ENCODE measurements around the gene METAP1. TPM values are rescaled to one million over a fixed set of nuclear protein-coding genes. Genes with fewer than 3 reads are reported as not detected.

The METAP1 gene
- total and polyA plus RNA-seq, 2 donors (not counting 1 experiment from before 2014, with no cell fraction given): 20.4 to 40.0 TPM

DNA sequence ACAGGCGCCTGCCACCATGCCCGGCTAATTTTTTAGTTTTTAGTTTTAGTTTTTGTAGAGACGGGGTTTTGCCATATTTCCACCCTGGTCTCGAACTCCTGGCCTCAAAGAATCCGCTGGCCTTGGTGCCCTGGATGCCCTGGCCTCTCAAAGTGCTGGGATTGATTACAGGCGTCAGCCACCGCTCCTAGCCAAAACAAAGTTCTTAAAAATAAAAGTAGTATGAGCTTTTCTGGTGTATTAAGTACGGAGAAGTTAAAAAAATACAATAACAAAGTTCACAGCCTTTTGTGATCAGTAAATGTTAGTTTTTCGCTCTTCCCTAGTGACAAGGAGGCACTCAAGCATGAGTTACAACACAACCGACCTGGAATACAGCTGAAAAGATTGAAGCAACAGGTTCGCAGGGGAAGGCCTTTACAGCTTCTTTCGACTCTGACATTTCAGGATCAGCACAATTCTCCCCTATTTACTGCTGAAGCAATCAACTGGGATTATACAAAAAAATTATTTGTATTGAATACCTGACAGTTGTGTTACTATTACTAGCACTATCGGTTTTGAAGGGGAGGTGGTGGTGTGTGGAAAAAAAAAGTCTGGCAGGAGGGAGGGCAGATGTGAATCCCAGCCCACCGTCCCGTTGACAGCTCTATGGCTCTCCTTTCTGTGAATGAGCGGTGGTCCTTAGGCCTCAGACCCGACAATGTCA, 893 bp upstream of the METAP1 start:
- no peaks in the 10 kb centered on the region for H3K27me3 ChIP-seq (replicated peaks in 1 of 4; ENCODE audit: control extremely low read depth in 1 of 4, control insufficient read depth in 3 of 4, insufficient read depth in 4 of 4, low read length in 3 of 4)
- intact Hi-C loops (cut with micrococcal nuclease): loop anchor here (1.0 to 5.0 kb wide), 13 partner anchors 43 to 953 kb away; partner anchors contain the start of genes ADH5, DAPP1, DNAJB14 and LAMTOR3
- H3K9me3 Mint-ChIP-seq (ENCODE audit: insufficient read depth): no peaks in the 10 kb centered on the region
- peaks cover 27% of the 10 kb centered on the region for H3K4me1 Mint-ChIP-seq
- H2AFZ ChIP-seq (ENCODE audit: insufficient read depth, low read depth, low read length, poor library complexity, severe bottlenecking): peak overlapping the region; percentile 90
- peak overlapping the region; percentile 86 to 89 for H3K27ac ChIP-seq (ENCODE audit: low read length in 2 of 2)
- peaks cover 4% of the 10 kb centered on the region for H3K27me3 Mint-ChIP-seq
- 38% methylated on average over 8 of the region's 17 CpGs for WGBS (ENCODE audit: insufficient coverage)
- H4K20me1 ChIP-seq (ENCODE audit: control insufficient read depth, insufficient read depth, low read length, poor library complexity, severe bottlenecking): peaks cover 13% of the 10 kb centered on the region
- H3K4me2 ChIP-seq (replicated peaks; ENCODE audit: low read depth, low read length, poor library complexity, severe bottlenecking): peak overlapping the region; percentile 93
- H3K9ac ChIP-seq (ENCODE audit: low read length): peak overlapping the region; percentile 67
- peak overlapping the region; percentile 98 for H3K27ac Mint-ChIP-seq
- ATAC-seq (ENCODE audit: low read depth): no peak
- H3K4me3 Mint-ChIP-seq: peak overlapping the region; percentile 92
- peaks cover 40% of the 10 kb centered on the region for H3K79me2 ChIP-seq (ENCODE audit: control insufficient read depth, insufficient read depth, low read length)
- peak overlapping the region; percentile 43 to 70 (median 55) for H3K4me3 ChIP-seq (ENCODE audit: control extremely low read depth in 1 of 5, extremely low read depth in 1 of 5, insufficient read depth in 1 of 5, low read depth in 2 of 5, low read length in 4 of 5)
- DNase-seq: peak; percentile 8
- no peak for TF ChIP-seq EZH2 (IDR thresholded peaks at IDR 0.05; ENCODE audit: borderline replicate concordance, insufficient read depth, low read depth, low read length, poor library complexity, severe bottlenecking)
- TF ChIP-seq, protein P1, sequence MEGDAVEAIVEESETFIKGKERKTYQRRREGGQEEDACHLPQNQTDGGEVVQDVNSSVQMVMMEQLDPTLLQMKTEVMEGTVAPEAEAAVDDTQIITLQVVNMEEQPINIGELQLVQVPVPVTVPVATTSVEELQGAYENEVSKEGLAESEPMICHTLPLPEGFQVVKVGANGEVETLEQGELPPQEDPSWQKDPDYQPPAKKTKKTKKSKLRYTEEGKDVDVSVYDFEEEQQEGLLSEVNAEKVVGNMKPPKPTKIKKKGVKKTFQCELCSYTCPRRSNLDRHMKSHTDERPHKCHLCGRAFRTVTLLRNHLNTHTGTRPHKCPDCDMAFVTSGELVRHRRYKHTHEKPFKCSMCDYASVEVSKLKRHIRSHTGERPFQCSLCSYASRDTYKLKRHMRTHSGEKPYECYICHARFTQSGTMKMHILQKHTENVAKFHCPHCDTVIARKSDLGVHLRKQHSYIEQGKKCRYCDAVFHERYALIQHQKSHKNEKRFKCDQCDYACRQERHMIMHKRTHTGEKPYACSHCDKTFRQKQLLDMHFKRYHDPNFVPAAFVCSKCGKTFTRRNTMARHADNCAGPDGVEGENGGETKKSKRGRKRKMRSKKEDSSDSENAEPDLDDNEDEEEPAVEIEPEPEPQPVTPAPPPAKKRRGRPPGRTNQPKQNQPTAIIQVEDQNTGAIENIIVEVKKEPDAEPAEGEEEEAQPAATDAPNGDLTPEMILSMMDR (IDR thresholded peaks at IDR 0.05): no peak
- ChIA-PET POLR2A (interaction anchor here (0.8 to 2.9 kb wide), 6 partner anchors 61 to 851 kb away, joined by 3 to 32 read pairs (median 6); partner anchors contain the start of genes ADH5, EIF4E, RAP1GDS1 and STPG2), CTCF (interaction anchor here (0.6 to 7.6 kb wide), 37 partner anchors 33 to 900 kb away, joined by 3 to 173 read pairs (median 4); partner anchors contain the start of genes ADH5, DAPP1, EIF4E and LAMTOR3)
- H3K4me1 ChIP-seq (ENCODE audit: control insufficient read depth in 2 of 2, insufficient read depth in 2 of 2, low read length in 2 of 2): peaks cover 11 to 15% of the 10 kb centered on the region in 2 donors
- peaks cover 0 to 4% (median 0%) of the 10 kb centered on the region in 3 donors for H3K9me3 ChIP-seq (ENCODE audit: control extremely low read depth in 1 of 3, control insufficient read depth in 2 of 3, insufficient read depth in 1 of 3, low read length in 2 of 3)
- H3K36me3 ChIP-seq (replicated peaks in 1 of 2; ENCODE audit: control extremely low read depth in 1 of 2, control insufficient read depth in 1 of 2, extremely low read depth in 1 of 2, insufficient read depth in 2 of 2, low read length in 1 of 2): no peaks in the 10 kb centered on the region

All from B cell (primary cell).